Cardiac muscle cell (in vitro differentiated cells and primary cell): Measurements from ENCODE around the gene C22orf39. TPM values are rescaled to one million over a fixed set of nuclear protein-coding genes. Genes with fewer than 3 reads are reported as not detected.

Experiments used
- DNase-seq, 2 donors: peaks; one replicate each; pipeline versions ENCODE4 v3.0.0 to v3.0.0-alpha.2; 2010 to 2017; ENCODE audit warnings: low read depth in 1 of 2, low spot score in 1 of 2
- H3K27ac ChIP-seq: fragments of 200-600 bp; sonication (generic); 2 replicates; pipeline ENCODE4 v1.5.1; 2016
- H3K27me3 ChIP-seq: fragments of 200-600 bp; sonication (generic); 2 replicates; pipeline ENCODE4 v1.6.0; 2016; ENCODE audit warnings: control low read depth
- H3K36me3 ChIP-seq: fragments of 200-600 bp; sonication (generic); 2 replicates; pipeline ENCODE4 v1.5.1; 2016; ENCODE audit warnings: control low read depth
- H3K4me1 ChIP-seq: fragments of 200-600 bp; sonication (generic); 2 replicates; pipeline ENCODE4 v1.8.1; 2017; ENCODE audit warnings: low read depth, mild to moderate bottlenecking, mixed run types
- H3K4me3 ChIP-seq: fragments of 200-600 bp; sonication (generic); 2 replicates; pipeline ENCODE4 v1.5.1; 2016; ENCODE audit warnings: mild to moderate bottlenecking
- H3K9me3 ChIP-seq: fragments of 200-600 bp; sonication (generic); 2 replicates; pipeline ENCODE4 v1.5.1; 2017; ENCODE audit warnings: low read depth, mild to moderate bottlenecking, control low read depth
- polyA plus RNA-seq: library from polyadenylated mRNA; unstranded; fragments of >200 nt; fragmentation: Nextera tagmentation; extraction: Ambion mirVana; gene quantifications from 2 replicates; pipeline ENCODE4 v1.2.1, GENCODE V29; 2016
- total RNA-seq: library from RNA; depleted of rRNA; stranded (reverse); fragments of >200 nt; gene quantifications from 2 replicates; pipeline ENCODE4 v1.2.3, GENCODE V29; 2016
- TF ChIP-seq, protein P1 (sequence below): IDR thresholded peaks from 2 replicates; pipeline ENCODE4 v1.5.1; 2012; ENCODE audit warnings: low read depth, mild to moderate bottlenecking, low read length

The C22orf39 gene
- total and polyA plus RNA-seq, 2 experiments from 2014 or later: 102 to 133 TPM

DNA sequence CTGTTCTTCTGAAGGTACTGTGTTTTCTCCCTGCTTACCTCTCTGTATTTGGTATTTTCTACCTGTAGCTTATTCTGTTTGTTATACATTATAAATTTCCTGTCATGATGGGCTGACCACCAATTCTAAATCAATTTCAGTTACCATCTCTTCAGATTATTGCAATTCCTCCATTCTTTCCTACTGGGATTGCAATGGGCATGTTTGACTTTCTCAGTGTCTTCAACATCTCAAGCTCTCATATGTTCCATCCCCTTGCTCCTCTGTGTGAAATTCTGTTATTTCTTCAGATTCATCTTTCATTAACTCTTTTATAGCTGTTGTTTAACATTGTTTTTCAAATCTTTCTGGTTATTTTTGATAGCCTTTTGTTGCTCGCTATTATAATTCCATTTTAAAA is 15.5 kb upstream of the C22orf39 start:
- no peak overlapping the region for H3K27ac ChIP-seq
- DNase-seq: no peak
- TF ChIP-seq, protein P1, sequence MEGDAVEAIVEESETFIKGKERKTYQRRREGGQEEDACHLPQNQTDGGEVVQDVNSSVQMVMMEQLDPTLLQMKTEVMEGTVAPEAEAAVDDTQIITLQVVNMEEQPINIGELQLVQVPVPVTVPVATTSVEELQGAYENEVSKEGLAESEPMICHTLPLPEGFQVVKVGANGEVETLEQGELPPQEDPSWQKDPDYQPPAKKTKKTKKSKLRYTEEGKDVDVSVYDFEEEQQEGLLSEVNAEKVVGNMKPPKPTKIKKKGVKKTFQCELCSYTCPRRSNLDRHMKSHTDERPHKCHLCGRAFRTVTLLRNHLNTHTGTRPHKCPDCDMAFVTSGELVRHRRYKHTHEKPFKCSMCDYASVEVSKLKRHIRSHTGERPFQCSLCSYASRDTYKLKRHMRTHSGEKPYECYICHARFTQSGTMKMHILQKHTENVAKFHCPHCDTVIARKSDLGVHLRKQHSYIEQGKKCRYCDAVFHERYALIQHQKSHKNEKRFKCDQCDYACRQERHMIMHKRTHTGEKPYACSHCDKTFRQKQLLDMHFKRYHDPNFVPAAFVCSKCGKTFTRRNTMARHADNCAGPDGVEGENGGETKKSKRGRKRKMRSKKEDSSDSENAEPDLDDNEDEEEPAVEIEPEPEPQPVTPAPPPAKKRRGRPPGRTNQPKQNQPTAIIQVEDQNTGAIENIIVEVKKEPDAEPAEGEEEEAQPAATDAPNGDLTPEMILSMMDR: no peak
- H3K9me3 ChIP-seq: no peaks in the 10 kb centered on the region
- H3K4me1 ChIP-seq: no peaks in the 10 kb centered on the region
- H3K4me3 ChIP-seq: no peak overlapping the region
- H3K36me3 ChIP-seq: peaks cover 36% of the 10 kb centered on the region
- no peaks in the 10 kb centered on the region for H3K27me3 ChIP-seq

DNA sequence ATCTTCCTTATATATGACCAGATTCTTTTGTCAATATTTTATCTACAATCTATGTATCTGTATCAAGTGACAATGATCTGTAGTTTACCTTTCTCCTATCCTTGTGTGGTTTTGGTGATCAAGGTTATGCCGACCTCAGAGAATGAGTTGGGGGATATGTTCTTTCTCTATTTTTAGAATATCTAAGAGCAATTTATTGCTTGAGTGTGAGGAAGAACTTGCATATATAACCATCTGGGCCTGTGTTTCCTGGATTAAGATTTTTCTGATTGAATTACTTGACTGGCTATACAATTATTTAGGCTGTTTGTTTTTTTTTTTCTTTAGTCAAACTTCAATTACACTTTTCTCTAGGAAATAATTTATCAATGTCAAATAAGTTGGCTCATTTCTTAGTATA is 14.0 kb upstream of the C22orf39 start:
- H3K27me3 ChIP-seq: no peaks in the 10 kb centered on the region
- H3K4me3 ChIP-seq: no peak overlapping the region
- H3K9me3 ChIP-seq: no peaks in the 10 kb centered on the region
- DNase-seq: no peak
- no peaks in the 10 kb centered on the region for H3K4me1 ChIP-seq
- no peak overlapping the region for H3K27ac ChIP-seq
- TF ChIP-seq, protein P1: no peak
- peaks cover 32% of the 10 kb centered on the region for H3K36me3 ChIP-seq

DNA sequence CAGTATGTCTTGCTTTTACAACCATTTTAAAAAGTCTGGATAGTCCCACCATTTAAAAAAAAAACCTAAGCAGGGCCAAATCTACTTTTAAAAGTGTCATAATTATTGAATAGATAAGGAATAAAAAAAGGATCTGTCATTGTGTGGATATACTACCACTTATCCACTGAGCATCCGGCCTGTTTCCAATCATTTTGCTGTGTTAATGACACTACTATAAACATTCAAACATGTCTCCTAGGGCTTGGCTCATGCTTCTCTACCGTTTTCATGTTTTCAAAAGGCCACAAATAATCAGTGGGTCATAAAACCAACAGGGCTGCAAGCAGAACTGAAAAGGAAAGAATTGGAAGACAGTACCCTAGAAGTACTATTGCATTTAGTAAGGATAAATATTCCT is 12.5 kb upstream of the C22orf39 start:
- no peak for DNase-seq
- no peaks in the 10 kb centered on the region for H3K9me3 ChIP-seq
- no peak overlapping the region for H3K4me3 ChIP-seq
- TF ChIP-seq, protein P1: no peak
- H3K4me1 ChIP-seq: no peaks in the 10 kb centered on the region
- no peaks in the 10 kb centered on the region for H3K27me3 ChIP-seq
- no peak overlapping the region for H3K27ac ChIP-seq
- H3K36me3 ChIP-seq: peaks cover 25% of the 10 kb centered on the region

DNA sequence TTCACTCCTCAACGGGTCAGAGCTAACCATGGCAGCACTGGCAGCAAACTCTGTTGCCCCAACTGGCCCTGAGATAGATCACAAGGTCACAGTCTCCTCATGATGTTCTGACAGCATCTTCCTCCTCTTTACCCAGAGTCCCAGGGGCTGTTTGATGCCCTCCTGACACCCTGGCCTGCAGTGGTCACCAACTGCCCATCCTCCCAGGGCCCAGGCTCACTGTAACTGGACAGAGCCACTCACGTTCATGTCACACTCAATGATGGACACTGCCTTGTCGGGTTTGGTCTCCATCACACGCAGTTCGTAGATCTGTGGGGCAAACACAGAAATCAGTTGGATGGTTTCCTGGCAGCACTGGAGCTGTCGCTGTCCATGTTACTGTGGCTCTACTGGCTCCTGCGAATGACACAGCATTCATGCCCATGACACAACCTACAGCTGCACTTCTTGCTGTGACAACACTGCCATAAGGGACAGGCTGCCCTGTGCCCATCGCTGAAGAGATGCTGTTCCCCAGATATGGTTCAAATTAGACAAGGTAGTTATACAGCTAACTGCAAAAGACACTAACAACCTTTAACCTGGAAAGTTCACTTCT is 10.4 kb upstream of the C22orf39 start:
- no peaks in the 10 kb centered on the region for H3K9me3 ChIP-seq
- no peaks in the 10 kb centered on the region for H3K27me3 ChIP-seq
- TF ChIP-seq, protein P1: no peak
- no peak for DNase-seq
- H3K4me1 ChIP-seq: no peaks in the 10 kb centered on the region
- H3K27ac ChIP-seq: no peak overlapping the region
- peaks cover 34% of the 10 kb centered on the region for H3K36me3 ChIP-seq
- no peak overlapping the region for H3K4me3 ChIP-seq

DNA sequence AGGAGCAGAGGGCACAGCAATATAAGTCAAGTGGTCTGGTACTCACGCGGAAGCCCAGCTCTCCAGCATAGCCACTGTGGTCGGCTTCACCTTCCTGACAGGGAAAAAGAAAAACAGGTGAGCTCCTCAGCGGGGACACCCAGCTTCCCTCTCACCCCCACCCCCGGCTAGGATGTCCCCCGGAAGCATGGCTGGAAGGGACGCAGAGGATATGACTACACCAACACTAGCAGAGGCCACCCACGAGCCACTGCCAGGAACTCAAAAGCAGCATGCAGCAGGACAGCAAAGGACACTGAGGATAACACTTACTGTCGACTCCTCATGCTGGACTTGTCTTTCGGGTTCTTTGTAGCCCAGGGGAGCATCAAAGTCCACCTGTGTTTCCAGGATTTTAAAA is 9.0 kb upstream of the C22orf39 start:
- Histone ChIP-seq H3K27me3 (no peaks in the 10 kb centered on the region), H3K9me3 (no peaks in the 10 kb centered on the region), H3K4me1 (no peaks in the 10 kb centered on the region), H3K4me3 (no peak overlapping the region), H3K36me3 (peaks cover 38% of the 10 kb centered on the region), H3K27ac (no peak overlapping the region)
- no peak for DNase-seq
- TF ChIP-seq, protein P1: no peak
